Esophagus muscularis mucosa (tissue), 4 donors: ENCODE data around the gene DTX3. TPM values are rescaled to one million over a fixed set of nuclear protein-coding genes. Genes with fewer than 3 reads are reported as not detected.
"Not testable (repeated sequence)": the region's sequence is repeated elsewhere in the genome, so short reads cannot be mapped to it uniquely, and the experiment has no call there.

Experiments
- DNase-seq: peaks from one replicate; pipeline ENCODE4 v3.0.0-alpha.2; 2017; ENCODE audit errors: extremely low spot score
- H3K27ac ChIP-seq, 4 donors: fragments of 200-600 bp; sonication (generic); replicated peaks in 1 of 4; 1 replicate in 3 of 4; 2 replicates in 1 of 4; pipeline ENCODE4 v1.5.1; 2016 to 2019; ENCODE audit warnings: mild to moderate bottlenecking in 1 of 4
- H3K27me3 ChIP-seq, 4 donors: fragments of 200-600 bp; sonication (generic); one replicate each; pipeline versions ENCODE4 v1.5.1 to v1.6.0; 2016 to 2019
- H3K36me3 ChIP-seq, 4 donors: fragments of 200-600 bp; sonication (generic); one replicate each; pipeline ENCODE4 v1.5.1; 2016 to 2019
- H3K4me1 ChIP-seq, 4 donors: fragments of 200-600 bp; sonication (generic); one replicate each; pipeline ENCODE4 v1.5.1; 2016 to 2019
- H3K4me3 ChIP-seq, 4 donors: fragments of 200-600 bp; sonication (generic); 1 replicate in 2 of 4; 2 replicates in 2 of 4; pipeline ENCODE4 v1.5.1; 2016 to 2019; ENCODE audit warnings: mild to moderate bottlenecking in 4 of 4, moderate library complexity in 1 of 4
- H3K9me3 ChIP-seq, 4 donors: fragments of 200-600 bp; sonication (generic); 1 replicate in 3 of 4; 2 replicates in 1 of 4; pipeline ENCODE4 v1.5.1; 2016 to 2019
- CTCF ChIP-seq, 3 experiments: fragments of 200-600 bp in 2 of 3; fragments of 450-650 bp in 1 of 3; sonication (generic) in 2 of 3; IDR thresholded peaks; one replicate each; pipeline ENCODE4 v1.5.1; 2017 to 2019; ENCODE audit warnings: antibody characterized with exemption in 3 of 3, mild to moderate bottlenecking in 2 of 3, moderate library complexity in 1 of 3
- EP300 ChIP-seq: sonication (generic); formaldehyde crosslinking; IDR thresholded peaks from one replicate; pipeline ENCODE4 v1.6.1; 2017; ENCODE audit warnings: antibody characterized with exemption
- POLR2A ChIP-seq: fragments of 450-650 bp; IDR thresholded peaks from one replicate; pipeline ENCODE4 v1.6.1; 2017; ENCODE audit warnings: antibody characterized with exemption, moderate library complexity, mild to moderate bottlenecking, low read depth
- POLR2AphosphoS5 ChIP-seq, 2 donors: sonication (generic); formaldehyde crosslinking; IDR thresholded peaks; one replicate each; pipeline ENCODE4 v1.6.1; 2017; ENCODE audit warnings: antibody characterized with exemption in 2 of 2
- WGBS: methylation state at CpG from one replicate; pipeline ENCODE4 v1.1.5; 2018; 5-methylcytosine and 5-hydroxymethylcytosine counted together
- intact Hi-C: fragments of 100-400 bp; cut with DNase I; formaldehyde crosslinking; loops from one replicate; pipeline ENCODE4 v1.15.1; 2023
- total RNA-seq, 4 donors: library from RNA; depleted of rRNA; stranded (reverse); fragments of >200 nt; gene quantifications; one replicate each; pipeline versions ENCODE4 v1.1.0 to v1.2.1, GENCODE V29; 2016

DTX3 gene
- total RNA-seq, 4 donors from 2014 or later = 39.0 to 68.6 (median 46.8) TPM

- Histone ChIP-seq H3K36me3 (peaks cover 0 to 9% (median 5%) of the 10 kb centered on the region in 4 donors), H3K4me1 (no peaks in the 10 kb centered on the region), H3K27ac (no peak overlapping the region), H3K9me3 (no peaks in the 10 kb centered on the region), H3K4me3 (no peak overlapping the region), H3K27me3 (peaks cover 0 to 8% (median 3%) of the 10 kb centered on the region in 4 donors)
- no peak for TF ChIP-seq EP300
- TF ChIP-seq CTCF (IDR thresholded peaks at IDR 0.05) = no peak
- TF ChIP-seq POLR2A = no peak
- TF ChIP-seq POLR2AphosphoS5 (IDR thresholded peaks at IDR 0.05) = no peak
- WGBS = 88% methylated on average over 7 of the region's 7 CpGs
- intact Hi-C loops = no loop called here
- DNase-seq = no peak
Measured at GRCh38 chr12:57564178-57564740, 40.4 kb upstream of the DTX3 start.

- H3K27ac ChIP-seq = no peak overlapping the region
- intact Hi-C loops = no loop called here
- TF ChIP-seq POLR2AphosphoS5 (IDR thresholded peaks at IDR 0.05) (no peak), EP300 (no peak), POLR2A (no peak), CTCF (IDR thresholded peaks at IDR 0.05) (no peak)
- H3K36me3 ChIP-seq = peaks cover 0 to 27% (median 7%) of the 10 kb centered on the region in 4 donors
- H3K4me3 ChIP-seq = no peak overlapping the region
- no peaks in the 10 kb centered on the region for H3K9me3 ChIP-seq
- WGBS = 81% methylated on average over 6 of the region's 6 CpGs
- H3K4me1 ChIP-seq = no peaks in the 10 kb centered on the region
- DNase-seq = no peak
- H3K27me3 ChIP-seq = peaks cover 0 to 8% (median 3%) of the 10 kb centered on the region in 4 donors
Measured at GRCh38 chr12:57568838-57569237, 35.8 kb upstream of the DTX3 start.

- Histone ChIP-seq H3K27me3 (peaks cover 0 to 8% (median 3%) of the 10 kb centered on the region in 4 donors), H3K4me3 (no peak overlapping the region), H3K27ac (no peak overlapping the region), H3K36me3 (peaks cover 0 to 27% (median 6%) of the 10 kb centered on the region in 4 donors), H3K4me1 (no peaks in the 10 kb centered on the region), H3K9me3 (no peaks in the 10 kb centered on the region)
- no peak for DNase-seq
- 87% methylated on average over 18 of the region's 18 CpGs for WGBS
- no peak for TF ChIP-seq CTCF (IDR thresholded peaks at IDR 0.05)
- TF ChIP-seq POLR2A = no peak
- no peak for TF ChIP-seq EP300
- TF ChIP-seq POLR2AphosphoS5 (IDR thresholded peaks at IDR 0.05) = no peak
- intact Hi-C loops = no loop called here
Measured at GRCh38 chr12:57569858-57570257, 34.8 kb upstream of the DTX3 start.

GRCh38 chr12:57570438-57570837, 34.2 kb upstream of the DTX3 start:
- DNase-seq, H3K27ac ChIP-seq, intact Hi-C loops, H3K4me1 ChIP-seq, H3K9me3 ChIP-seq, H3K27me3 ChIP-seq, H3K4me3 ChIP-seq: not testable (repeated sequence)
- H3K36me3 ChIP-seq = peaks cover 0 to 29% (median 8%) of the 10 kb centered on the region in 4 donors
- WGBS = 86% methylated on average over 13 of the region's 13 CpGs

- H3K27me3 ChIP-seq = peaks cover 0 to 7% (median 0%) of the 10 kb centered on the region in 4 donors
- no peak overlapping the region for H3K4me3 ChIP-seq
- no peaks in the 10 kb centered on the region for H3K9me3 ChIP-seq
- no peak for DNase-seq
- no peaks in the 10 kb centered on the region for H3K4me1 ChIP-seq
- TF ChIP-seq POLR2AphosphoS5 (IDR thresholded peaks at IDR 0.05) (no peak), POLR2A (no peak), CTCF (IDR thresholded peaks at IDR 0.05) (no peak), EP300 (no peak)
- H3K27ac ChIP-seq = no peak overlapping the region
- H3K36me3 ChIP-seq = peaks cover 0 to 37% (median 8%) of the 10 kb centered on the region in 4 donors
- 93% methylated on average over 12 of the region's 12 CpGs for WGBS
- intact Hi-C loops = no loop called here
Measured at GRCh38 chr12:57571926-57572762, 32.5 kb upstream of the DTX3 start.
